K562 (cell line): ENCODE results near the gene SLC35A1. TPM values are rescaled to one million over a fixed set of nuclear protein-coding genes. Genes with fewer than 3 reads are reported as not detected.

Experiments
- ADNP ChIP-seq: fragments of 200-800 bp; sonication (Bioruptor generic); IDR thresholded peaks from 2 replicates; pipeline ENCODE4 v1.6.1; 2016; ENCODE audit warnings: missing genetic modification characterization, missing compliant biosample characterization
- ATF4 ChIP-seq: fragments of 450-650 bp; formaldehyde crosslinking; IDR thresholded peaks from 2 replicates; pipeline ENCODE4 v1.4.0; 2022; ENCODE audit warnings: mild to moderate bottlenecking, moderate library complexity
- CBFB ChIP-seq: sonication (generic); formaldehyde crosslinking; IDR thresholded peaks from 2 replicates; pipeline ENCODE4 v1.4.0; 2020; ENCODE audit warnings: mild to moderate bottlenecking, missing genetic modification reagents
- CEBPZ ChIP-seq: fragments of 150-350 bp; IDR thresholded peaks from 2 replicates; pipeline ENCODE4 v1.6.1; 2014; ENCODE audit warnings: low read depth, mild to moderate bottlenecking, low read length, borderline replicate concordance
- CLOCK ChIP-seq: fragments of 250-450 bp; sonication (Bioruptor Pico); IDR thresholded peaks from 2 replicates; pipeline ENCODE4 v1.4.0; 2020; ENCODE audit warnings: mild to moderate bottlenecking, moderate library complexity, borderline replicate concordance
- PTTG1 ChIP-seq: fragments of 450-650 bp; IDR thresholded peaks from 2 replicates; pipeline ENCODE4 v1.6.1; 2016; ENCODE audit warnings: low read depth, mild to moderate bottlenecking, missing genetic modification characterization, missing compliant biosample characterization
- SMAD1 ChIP-seq: fragments of 150-350 bp; IDR thresholded peaks from 2 replicates; pipeline ENCODE4 v1.6.1; 2014; ENCODE audit warnings: low read length, low read depth; ENCODE audit not compliant: partially characterized antibody
- SP1 ChIP-seq: sonication (generic); formaldehyde crosslinking; IDR thresholded peaks from 2 replicates; pipeline ENCODE4 v1.8.1; 2022; ENCODE audit warnings: mild to moderate bottlenecking, missing genetic modification reagents
- ZFP30 ChIP-seq: fragments of 250-450 bp; sonication (Bioruptor Pico); IDR thresholded peaks from 2 replicates; pipeline ENCODE4 v1.8.0; 2022; ENCODE audit warnings: moderate library complexity, mild to moderate bottlenecking, inconsistent platforms, borderline replicate concordance
- ZNF407 ChIP-seq: fragments of 450-650 bp; IDR thresholded peaks from 2 replicates; pipeline ENCODE4 v1.6.1; 2016; ENCODE audit warnings: low read depth
- polyA plus RNA-seq, 8 experiments: library from polyadenylated mRNA; depleted of rRNA in 4 of 8; stranded (reverse) in 5 of 8; unstranded in 3 of 8; fragments of >200 nt; fragmentation: Nextera tagmentation in 2 of 8; fragmentation: Illumina TruSeq in 1 of 8; extraction: Ambion mirVana in 2 of 8; extraction: Trizol in 1 of 8; gene quantifications; 2 replicates each; pipeline versions ENCODE4 v1.2.1 to v1.2.3, GENCODE V29; 2011 to 2014; ENCODE audit warnings: inconsistent platforms in 1 of 8, missing spikeins in 1 of 8
- total RNA-seq, 7 experiments: library from RNA; depleted of rRNA in 6 of 7; stranded (reverse); fragments of >200 nt in 6 of 7; fragmentation: Illumina TruSeq in 2 of 7; extraction: Trizol in 2 of 7; gene quantifications; 2 replicates each; pipeline versions ENCODE4 v1.2.1 to v1.2.3, GENCODE V29; 2011 to 2021; ENCODE audit warnings: low replicate concordance in 1 of 7

SLC35A1 gene
- total and polyA plus RNA-seq, 9 of the 15 experiments (the other 6 are each of a cell fraction or from before 2014, with no cell fraction given), result 7.5 to 37.1 (median 14.9) TPM

GRCh38 chr6:87472525-87473418 lies at the start of gene SLC35A1 (continued):
- TF ChIP-seq ZNF407 (no peak), CBFB (CRISPR knock-in tag) (0 out of 2 replicates have a peak, but pooled peaks have one; percentile 46), ADNP (tag) (no peak), ZFP30 (CRISPR knock-in tag) (no peak), CLOCK (no peak), ATF4 (no peak), PTTG1 (tag) (no peak), SMAD1 (no peak), SP1 (CRISPR knock-in tag) (peak; percentile 83), CEBPZ (no peak)
